GM18505 (cell line): ENCODE data around the gene WDR70.
"Not testable (repeated sequence)": the region's sequence is repeated elsewhere in the genome, so short reads cannot be mapped to it uniquely, and the experiment has no call there.

ENCODE experiments used
- ATAC-seq: cut with Tn5 transposase; IDR thresholded peaks from one replicate; pipeline ENCODE4 v1.9.1; 2021; ENCODE audit not compliant: unreplicated experiment
- POLR2A ChIP-seq: IDR thresholded peaks from 4 replicates; pipeline ENCODE4 v1.6.1; 2011; ENCODE audit warnings: borderline replicate concordance; ENCODE audit not compliant: insufficient read depth, insufficient read length; ENCODE audit errors: extremely low read depth

WDR70 gene

DNA sequence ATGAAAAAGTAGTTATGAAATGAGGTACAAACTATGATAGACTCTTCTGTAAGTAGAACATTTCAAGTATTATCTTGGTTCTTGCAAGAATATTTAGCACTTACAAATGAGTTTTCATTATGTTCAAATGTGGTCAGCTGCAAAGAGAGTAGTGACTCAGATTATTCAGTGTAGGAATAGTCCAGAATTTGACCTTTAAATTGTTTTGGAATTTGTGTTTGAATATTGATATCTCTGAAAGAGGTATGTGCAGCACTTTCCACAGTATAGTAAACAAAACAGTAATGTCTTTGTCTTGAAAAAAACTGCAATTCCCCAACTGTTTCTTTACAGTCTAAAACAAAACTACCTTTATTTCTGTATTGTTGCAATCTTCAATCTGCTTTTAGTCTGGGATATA, 56.1 kb downstream of the WDR70 start:
- no peak for ATAC-seq
- no peak for TF ChIP-seq POLR2A

DNA sequence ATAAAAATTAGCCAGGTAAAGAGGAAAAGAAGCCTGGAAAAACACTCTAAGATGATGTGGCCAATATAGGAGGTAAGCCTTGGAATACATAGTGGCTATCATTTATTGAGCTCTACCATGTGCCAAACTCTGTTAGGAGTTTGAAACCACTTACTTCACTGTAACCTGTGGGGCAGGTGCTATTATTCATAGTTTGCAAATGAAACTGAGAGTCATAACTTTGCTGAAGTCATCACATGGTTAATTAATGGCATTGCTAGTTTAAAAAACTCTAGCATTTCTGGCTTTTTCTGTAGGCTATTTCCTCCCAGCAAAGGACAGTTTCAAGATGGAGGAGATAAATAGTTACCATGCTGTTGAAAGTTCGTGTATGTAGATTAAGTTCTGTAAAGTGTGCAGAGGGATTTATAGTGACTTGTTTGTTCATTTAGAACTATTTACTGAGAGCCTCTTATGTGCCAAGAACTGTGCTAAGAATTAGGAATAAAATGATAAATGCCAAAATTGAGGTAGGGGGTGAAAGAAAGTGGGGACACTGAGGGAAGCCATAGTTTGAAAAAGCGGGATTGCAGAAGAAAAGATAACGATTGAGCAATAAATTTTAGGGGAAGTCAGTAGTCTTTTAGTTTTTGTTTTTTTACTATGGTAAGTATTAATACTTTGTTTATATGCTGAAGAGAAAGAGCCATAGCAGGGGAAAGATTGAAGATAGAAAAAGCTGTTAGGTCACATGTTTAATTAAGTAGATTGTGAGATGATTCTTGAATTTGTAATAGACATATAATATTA, 57.2 kb downstream of the WDR70 start:
- ATAC-seq, result peak; percentile 56
- no peak for TF ChIP-seq POLR2A

GRCh38 chr5:37437711-37438110, 58.6 kb downstream of the WDR70 start:
- no peak for TF ChIP-seq POLR2A
- no peak for ATAC-seq

DNA sequence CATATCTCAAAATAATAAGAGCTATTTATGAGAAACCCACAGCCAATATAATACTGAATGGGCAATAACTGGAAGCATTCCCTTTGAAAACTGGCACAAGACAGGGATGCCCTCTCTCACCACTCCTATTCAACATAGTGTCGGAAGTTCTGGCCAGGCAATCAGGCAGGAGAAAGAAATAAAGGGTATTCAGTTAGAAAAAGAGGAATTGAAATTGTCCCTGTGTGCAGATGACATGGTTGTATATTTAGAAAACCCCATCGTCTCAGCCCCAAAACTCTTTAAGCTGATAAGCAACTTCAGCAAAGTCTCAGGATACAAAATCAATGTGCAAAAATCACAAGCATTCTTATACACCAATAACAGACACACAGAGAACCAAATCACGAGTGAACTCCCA, 66.7 kb downstream of the WDR70 start:
- not testable (repeated sequence) for ATAC-seq

GRCh38 chr5:37448941-37449340, 69.8 kb downstream of the WDR70 start:
- ATAC-seq, result no peak
- TF ChIP-seq POLR2A, result no peak

DNA sequence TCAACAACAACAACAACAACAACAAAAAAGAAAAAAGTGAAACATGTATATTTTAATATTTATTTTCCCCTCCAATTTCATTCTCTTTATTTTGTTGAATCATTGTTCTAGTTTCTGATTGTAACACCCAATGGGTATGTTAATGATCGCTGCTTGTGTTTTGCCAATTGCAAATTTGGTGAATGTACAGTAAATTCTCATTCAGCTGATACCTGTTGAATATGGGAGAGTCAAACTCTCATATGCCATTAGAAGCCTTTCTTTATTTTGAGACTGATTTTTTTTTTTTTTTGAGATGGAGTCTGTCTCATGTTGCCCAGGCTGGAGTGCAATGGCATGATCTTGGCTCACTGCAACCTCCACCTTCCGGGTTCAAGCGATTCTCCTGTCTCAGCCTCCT, 72.9 kb downstream of the WDR70 start:
- ATAC-seq, result not testable (repeated sequence)

GRCh38 chr5:37453252-37453651, 74.1 kb downstream of the WDR70 start:
- ATAC-seq, result not testable (repeated sequence)

- ATAC-seq, result not testable (repeated sequence)
These were observed 75.4 kb downstream of the WDR70 start for GRCh38 chr5:37454402-37455055.

GRCh38 chr5:37463191-37464051, 84.3 kb downstream of the WDR70 start:
- not testable (repeated sequence) for ATAC-seq

DNA sequence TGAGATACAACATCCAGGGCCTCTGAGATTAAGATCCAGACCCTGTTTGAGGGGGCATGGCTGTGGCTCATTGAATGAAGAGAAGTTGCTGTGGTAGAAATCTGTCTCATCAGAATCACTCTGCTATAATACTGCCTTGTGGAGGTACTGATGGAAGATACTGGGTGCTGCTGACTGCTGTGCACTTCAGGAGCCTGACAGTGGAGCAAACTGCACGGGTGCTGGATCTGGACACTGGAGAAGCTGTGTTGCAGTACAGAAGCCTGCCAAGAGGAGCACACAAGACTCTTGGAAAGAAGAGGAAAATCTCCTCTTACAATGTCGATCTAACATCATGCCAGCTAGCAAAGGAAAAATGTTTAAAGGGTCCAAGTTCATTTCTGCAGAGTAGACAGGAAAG, 85.5 kb downstream of the WDR70 start:
- not testable (repeated sequence) for ATAC-seq

- ATAC-seq, result not testable (repeated sequence)
These were observed 90.3 kb downstream of the WDR70 start for GRCh38 chr5:37469383-37469782.

GRCh38 chr5:37471666-37472197, 92.6 kb downstream of the WDR70 start:
- no peak for TF ChIP-seq POLR2A
- no peak for ATAC-seq

GRCh38 chr5:37477426-37477825, 98.3 kb downstream of the WDR70 start:
- no peak for ATAC-seq
- TF ChIP-seq POLR2A, result no peak

DNA sequence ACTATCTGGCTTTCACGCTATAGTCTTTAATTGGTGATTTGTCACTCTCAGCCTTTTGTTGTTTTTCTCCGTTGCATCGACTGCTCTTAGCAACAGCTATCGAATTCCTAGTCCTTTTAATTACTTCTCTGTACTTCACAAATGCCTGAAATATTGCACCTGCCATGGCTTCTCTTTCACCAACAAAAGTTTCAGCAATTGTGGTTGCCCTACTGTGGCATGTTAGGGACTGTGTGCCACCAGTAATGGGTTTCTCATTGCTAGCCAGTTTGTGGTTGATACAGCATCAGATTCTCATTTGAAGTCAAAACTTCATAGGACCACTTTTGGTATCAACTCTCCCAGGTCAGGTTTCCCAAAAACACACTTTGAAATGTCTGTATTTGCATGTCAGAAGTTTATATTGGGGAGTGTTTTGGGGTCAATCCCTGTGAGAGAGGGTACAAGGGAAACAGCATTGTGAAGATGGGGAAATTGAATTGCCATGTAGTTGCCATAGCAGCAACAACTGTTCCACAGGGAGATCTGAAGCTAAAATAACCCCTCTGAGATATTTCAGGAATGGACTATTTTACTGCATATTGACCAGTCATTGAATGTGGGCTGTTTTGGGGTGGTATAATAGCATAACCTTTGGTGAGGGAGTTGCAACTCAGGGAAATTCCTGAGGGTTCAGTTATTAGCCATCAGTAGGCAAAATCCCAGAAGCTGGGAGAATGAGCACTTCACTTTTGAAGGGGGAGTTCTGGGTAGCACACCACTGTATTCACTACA, 99.2 kb downstream of the WDR70 start:
- no peak for TF ChIP-seq POLR2A
- ATAC-seq, result no peak

DNA sequence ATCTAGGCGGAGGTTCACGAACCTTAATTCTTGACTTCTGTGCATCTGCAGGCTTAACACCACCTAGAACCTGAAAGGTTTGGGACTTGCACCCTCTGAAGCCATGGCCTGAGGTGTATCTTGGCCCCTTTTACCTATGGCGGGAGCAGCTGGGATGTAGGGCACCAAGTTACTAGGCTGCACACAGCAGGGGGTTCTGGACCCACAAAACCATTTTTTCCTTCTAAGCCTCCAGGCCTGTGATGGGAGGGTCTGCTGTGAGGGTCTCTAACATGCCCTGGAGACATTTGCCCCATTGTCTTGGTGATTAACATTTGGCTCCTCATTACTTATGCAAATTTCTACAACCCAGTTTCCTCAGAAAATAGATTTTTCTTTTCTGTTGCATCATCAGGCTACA, 102.3 kb downstream of the WDR70 start:
- ATAC-seq, result not testable (repeated sequence)
